Tibial nerve (tissue), 4 donors: ENCODE results near the gene SH3RF3.

ENCODE experiments used
- EP300 ChIP-seq, 2 donors: sonication (generic); formaldehyde crosslinking; IDR thresholded peaks; one replicate each; pipeline ENCODE4 v1.6.1; 2017; ENCODE audit warnings: antibody characterized with exemption in 2 of 2, mild to moderate bottlenecking in 1 of 2
- TF ChIP-seq, protein P1 (sequence below), 5 experiments: fragments of 200-600 bp in 3 of 5; fragments of 450-650 bp in 2 of 5; sonication (generic) in 3 of 5; IDR thresholded peaks; one replicate each; pipeline ENCODE4 v1.5.1; 2016 to 2019; ENCODE audit warnings: antibody characterized with exemption in 5 of 5, mild to moderate bottlenecking in 3 of 5, moderate library complexity in 2 of 5

DNA sequence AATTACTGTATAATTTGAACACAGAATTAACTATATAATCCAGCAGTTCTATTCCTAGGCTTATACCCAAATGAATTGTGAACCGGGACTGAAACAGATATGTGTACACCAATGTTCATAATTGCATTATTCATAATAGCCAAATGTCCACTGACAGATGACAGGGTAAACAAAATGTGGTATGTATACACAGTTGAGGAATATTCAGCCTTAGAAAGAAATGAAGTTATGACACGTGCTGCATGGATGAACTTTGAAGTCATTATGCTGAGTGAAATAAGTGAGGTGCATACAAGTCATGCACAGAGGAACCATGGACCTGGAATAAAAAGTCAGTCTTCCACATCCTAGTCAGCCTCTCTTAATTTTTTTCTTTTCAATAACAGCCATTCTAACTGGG, 91.9 kb downstream of the SH3RF3 start:
- TF ChIP-seq, protein P1, sequence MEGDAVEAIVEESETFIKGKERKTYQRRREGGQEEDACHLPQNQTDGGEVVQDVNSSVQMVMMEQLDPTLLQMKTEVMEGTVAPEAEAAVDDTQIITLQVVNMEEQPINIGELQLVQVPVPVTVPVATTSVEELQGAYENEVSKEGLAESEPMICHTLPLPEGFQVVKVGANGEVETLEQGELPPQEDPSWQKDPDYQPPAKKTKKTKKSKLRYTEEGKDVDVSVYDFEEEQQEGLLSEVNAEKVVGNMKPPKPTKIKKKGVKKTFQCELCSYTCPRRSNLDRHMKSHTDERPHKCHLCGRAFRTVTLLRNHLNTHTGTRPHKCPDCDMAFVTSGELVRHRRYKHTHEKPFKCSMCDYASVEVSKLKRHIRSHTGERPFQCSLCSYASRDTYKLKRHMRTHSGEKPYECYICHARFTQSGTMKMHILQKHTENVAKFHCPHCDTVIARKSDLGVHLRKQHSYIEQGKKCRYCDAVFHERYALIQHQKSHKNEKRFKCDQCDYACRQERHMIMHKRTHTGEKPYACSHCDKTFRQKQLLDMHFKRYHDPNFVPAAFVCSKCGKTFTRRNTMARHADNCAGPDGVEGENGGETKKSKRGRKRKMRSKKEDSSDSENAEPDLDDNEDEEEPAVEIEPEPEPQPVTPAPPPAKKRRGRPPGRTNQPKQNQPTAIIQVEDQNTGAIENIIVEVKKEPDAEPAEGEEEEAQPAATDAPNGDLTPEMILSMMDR (IDR thresholded peaks at IDR 0.05): no peak
- TF ChIP-seq EP300 (IDR thresholded peaks at IDR 0.05): no peak
